AG04449 (cell line): ENCODE results near the gene COPE.

Experiments used
- CTCF ChIA-PET: fragments of 350-600 bp; formaldehyde crosslinking; extraction: SDS; loops from one replicate; lab custom pipeline; 2021; ENCODE audit warnings: antibody characterized with exemption; lab: Yijun Ruan, JAX
- POLR2A ChIA-PET: fragments of 400-600, 350-600 bp; formaldehyde crosslinking; extraction: SDS; loops from one replicate; lab custom pipeline; 2020; ENCODE audit warnings: antibody characterized with exemption, inconsistent platforms; lab: Yijun Ruan, JAX
- DNase-seq: peaks from one replicate; pipeline ENCODE4 v3.0.0-alpha.2; 2010; ENCODE audit warnings: low read depth, low spot score
- H3K4me3 ChIP-seq: 2 replicates; pipeline ENCODE4 v1.5.1; 2011; ENCODE audit warnings: low read depth, mild to moderate bottlenecking, control low read depth, low read length
- CTCF ChIP-seq: IDR thresholded peaks from one replicate; pipeline ENCODE4 v1.5.1; 2011; ENCODE audit warnings: mild to moderate bottlenecking, moderate library complexity, low read length, control low read depth, inconsistent platforms; ENCODE audit not compliant: insufficient read depth; ENCODE audit errors: missing control alignments

COPE gene

GRCh38 chr19:18865106-18865972, 53.8 kb downstream of the COPE start:
- ChIA-PET POLR2A (no interaction called here), CTCF (interaction anchor here (0.9 to 13.9 kb wide), 12 partner anchors 9 to 323 kb away, joined by 3 to 249 read pairs (median 5); partner anchors contain the start of genes CERS1, COPE and DDX49)
- no peak for DNase-seq
- no peak for TF ChIP-seq CTCF
- no peak overlapping the region for H3K4me3 ChIP-seq

GRCh38 chr19:18863843-18864362, 55.3 kb downstream of the COPE start:
- no peak for DNase-seq
- POLR2A ChIA-PET = no interaction called here
- no peak for TF ChIP-seq CTCF
- H3K4me3 ChIP-seq = no peak overlapping the region
- CTCF ChIA-PET = interaction anchor here (0.7 to 13.9 kb wide), 6 partner anchors 8 to 275 kb away, joined by 3 to 249 read pairs (median 31); partner anchors contain the start of gene REX1BD

- ChIA-PET CTCF (interaction anchor here (0.6 to 13.9 kb wide), 7 partner anchors 7 to 275 kb away, joined by 3 to 249 read pairs (median 4); partner anchors contain the start of gene REX1BD), POLR2A (no interaction called here)
- no peak for DNase-seq
- H3K4me3 ChIP-seq = no peak overlapping the region
- TF ChIP-seq CTCF = no peak
These were observed 56.0 kb downstream of the COPE start for GRCh38 chr19:18862976-18863842.

GRCh38 chr19:18861917-18862316, 57.3 kb downstream of the COPE start:
- POLR2A ChIA-PET = no interaction called here
- no peak overlapping the region for H3K4me3 ChIP-seq
- CTCF ChIA-PET = interaction anchor here (1.2 to 13.9 kb wide), 2 partner anchors 10 to 16 kb away, joined by 5 to 249 read pairs; no protein-coding TSS in a partner anchor
- TF ChIP-seq CTCF = no peak
- no peak for DNase-seq

- ChIA-PET CTCF (interaction anchor here (1.2 to 13.9 kb wide), 2 partner anchors 10 to 15 kb away, joined by 5 to 249 read pairs; no protein-coding TSS in a partner anchor), POLR2A (no interaction called here)
- no peak for DNase-seq
- TF ChIP-seq CTCF = no peak
- H3K4me3 ChIP-seq = no peak overlapping the region
These were observed 58.0 kb downstream of the COPE start for GRCh38 chr19:18861235-18861634.
